ENCODE measurements around the gene MAX. TPM values are rescaled to one million over a fixed set of nuclear protein-coding genes. Genes with fewer than 3 reads are reported as not detected.
"Not testable (repeated sequence)": the region's sequence is repeated elsewhere in the genome, so short reads cannot be mapped to it uniquely, and the experiment has no call there.

The MAX gene
- polyA plus RNA-seq, 1 donor from 2014 or later, result 55.3 TPM

DNA sequence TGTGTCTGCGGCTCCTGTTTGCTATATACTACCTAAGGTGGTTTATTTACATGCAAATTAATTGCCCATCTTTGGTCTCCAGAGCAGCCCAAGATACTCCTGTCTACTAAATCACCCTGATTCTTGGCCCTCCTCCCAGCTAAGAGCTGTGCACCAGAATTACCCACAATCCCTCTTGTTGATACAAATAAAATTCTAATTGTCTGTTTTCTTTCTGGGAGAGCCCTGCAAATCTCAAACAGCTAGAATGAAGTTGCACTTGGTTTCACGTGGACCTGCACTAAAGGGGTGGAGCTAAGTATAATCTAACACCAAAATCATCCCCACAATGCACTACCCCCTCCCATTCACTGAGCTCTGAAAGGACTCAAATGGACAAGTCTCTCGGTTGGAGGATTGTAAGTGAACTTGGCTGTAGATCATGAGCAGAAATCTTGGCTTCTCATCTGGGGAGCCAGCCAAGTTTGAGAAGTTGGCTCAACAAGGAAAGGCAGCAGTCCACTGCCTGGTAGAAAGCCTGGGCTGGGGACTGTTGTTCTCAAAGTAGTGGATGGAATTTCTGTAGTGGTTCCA lies 6.6 kb downstream of the MAX start:
- no peaks in the 10 kb centered on the region for H3K9me3 ChIP-seq (ENCODE audit: low read length)
- no peak overlapping the region for H3K4me3 ChIP-seq (ENCODE audit: low read length)
- H3K79me2 ChIP-seq (replicated peaks; ENCODE audit: insufficient read depth, low read length), result peaks cover 12% of the 10 kb centered on the region
- no peak overlapping the region for H3K4me2 ChIP-seq (ENCODE audit: low read length)
- H4K20me1 ChIP-seq (ENCODE audit: insufficient read depth), result no peaks in the 10 kb centered on the region
- H3F3A ChIP-seq (ENCODE audit: insufficient read depth, low read length, poor library complexity, severe bottlenecking), result no peaks in the 10 kb centered on the region
- H2AFZ ChIP-seq (ENCODE audit: low read depth, low read length), result no peak overlapping the region
- H3K9ac ChIP-seq (ENCODE audit: low read length), result no peak overlapping the region
- no peaks in the 10 kb centered on the region for H3K27me3 ChIP-seq (ENCODE audit: insufficient read depth, low read depth, low read length)
- H3K36me3 ChIP-seq (ENCODE audit: insufficient read depth, low read length), result peaks cover 8% of the 10 kb centered on the region
- H3K27ac ChIP-seq (ENCODE audit: low read length), result no peak overlapping the region
- no peaks in the 10 kb centered on the region for H3K9me2 ChIP-seq (ENCODE audit: insufficient read depth, low read length)
- TF ChIP-seq, protein P1, sequence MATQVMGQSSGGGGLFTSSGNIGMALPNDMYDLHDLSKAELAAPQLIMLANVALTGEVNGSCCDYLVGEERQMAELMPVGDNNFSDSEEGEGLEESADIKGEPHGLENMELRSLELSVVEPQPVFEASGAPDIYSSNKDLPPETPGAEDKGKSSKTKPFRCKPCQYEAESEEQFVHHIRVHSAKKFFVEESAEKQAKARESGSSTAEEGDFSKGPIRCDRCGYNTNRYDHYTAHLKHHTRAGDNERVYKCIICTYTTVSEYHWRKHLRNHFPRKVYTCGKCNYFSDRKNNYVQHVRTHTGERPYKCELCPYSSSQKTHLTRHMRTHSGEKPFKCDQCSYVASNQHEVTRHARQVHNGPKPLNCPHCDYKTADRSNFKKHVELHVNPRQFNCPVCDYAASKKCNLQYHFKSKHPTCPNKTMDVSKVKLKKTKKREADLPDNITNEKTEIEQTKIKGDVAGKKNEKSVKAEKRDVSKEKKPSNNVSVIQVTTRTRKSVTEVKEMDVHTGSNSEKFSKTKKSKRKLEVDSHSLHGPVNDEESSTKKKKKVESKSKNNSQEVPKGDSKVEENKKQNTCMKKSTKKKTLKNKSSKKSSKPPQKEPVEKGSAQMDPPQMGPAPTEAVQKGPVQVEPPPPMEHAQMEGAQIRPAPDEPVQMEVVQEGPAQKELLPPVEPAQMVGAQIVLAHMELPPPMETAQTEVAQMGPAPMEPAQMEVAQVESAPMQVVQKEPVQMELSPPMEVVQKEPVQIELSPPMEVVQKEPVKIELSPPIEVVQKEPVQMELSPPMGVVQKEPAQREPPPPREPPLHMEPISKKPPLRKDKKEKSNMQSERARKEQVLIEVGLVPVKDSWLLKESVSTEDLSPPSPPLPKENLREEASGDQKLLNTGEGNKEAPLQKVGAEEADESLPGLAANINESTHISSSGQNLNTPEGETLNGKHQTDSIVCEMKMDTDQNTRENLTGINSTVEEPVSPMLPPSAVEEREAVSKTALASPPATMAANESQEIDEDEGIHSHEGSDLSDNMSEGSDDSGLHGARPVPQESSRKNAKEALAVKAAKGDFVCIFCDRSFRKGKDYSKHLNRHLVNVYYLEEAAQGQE (IDR thresholded peaks at IDR 0.05; ENCODE audit: borderline replicate concordance), result no peak
- no peak for TF ChIP-seq RAD21 (conservative IDR thresholded peaks at IDR 0.05)

DNA sequence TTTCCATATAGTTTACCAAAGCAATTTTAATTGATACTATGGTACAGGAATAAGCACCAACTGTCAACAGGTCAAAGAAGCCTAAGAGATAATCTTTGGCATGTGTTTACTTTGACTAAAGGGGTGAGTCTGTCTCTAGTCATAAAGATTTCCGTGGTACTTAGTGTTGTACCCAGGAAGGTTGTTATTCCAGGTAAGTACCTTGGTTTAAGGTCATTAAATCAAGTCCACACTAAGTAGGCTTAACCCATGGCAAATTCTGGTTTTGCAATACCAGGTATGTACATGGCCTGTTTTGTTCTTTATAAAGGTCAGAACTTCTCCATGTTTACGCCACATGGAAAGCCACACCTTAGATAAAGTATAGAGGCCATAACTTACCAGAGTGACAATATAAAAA lies 10.0 kb downstream of the MAX start:
- no peak overlapping the region for H3K27ac ChIP-seq (ENCODE audit: low read length)
- no peak overlapping the region for H3K4me2 ChIP-seq (ENCODE audit: low read length)
- no peaks in the 10 kb centered on the region for H3K9me2 ChIP-seq (ENCODE audit: insufficient read depth, low read length)
- H3K9me3 ChIP-seq (ENCODE audit: low read length), result peaks cover 3% of the 10 kb centered on the region
- H3K9ac ChIP-seq (ENCODE audit: low read length), result no peak overlapping the region
- TF ChIP-seq EP300 (conservative IDR thresholded peaks at IDR 0.05; ENCODE audit: poor library complexity, severe bottlenecking) (no peak), SMC3 (conservative IDR thresholded peaks at IDR 0.05; ENCODE audit: poor library complexity) (no peak), TAF1 (IDR thresholded peaks at IDR 0.05; ENCODE audit: low read depth) (no peak), MXI1 (conservative IDR thresholded peaks at IDR 0.05; ENCODE audit: poor library complexity, severe bottlenecking) (no peak), RAD21 (conservative IDR thresholded peaks at IDR 0.05) (no peak), POLR2AphosphoS5 (IDR thresholded peaks at IDR 0.05) (no peak), EZH2 (IDR thresholded peaks at IDR 0.05; ENCODE audit: borderline replicate concordance, insufficient read depth, low read length, poor library complexity, severe bottlenecking) (no peak)
- TF ChIP-seq, protein P1 (IDR thresholded peaks at IDR 0.05; ENCODE audit: borderline replicate concordance), result no peak
- TF ChIP-seq, protein P2, sequence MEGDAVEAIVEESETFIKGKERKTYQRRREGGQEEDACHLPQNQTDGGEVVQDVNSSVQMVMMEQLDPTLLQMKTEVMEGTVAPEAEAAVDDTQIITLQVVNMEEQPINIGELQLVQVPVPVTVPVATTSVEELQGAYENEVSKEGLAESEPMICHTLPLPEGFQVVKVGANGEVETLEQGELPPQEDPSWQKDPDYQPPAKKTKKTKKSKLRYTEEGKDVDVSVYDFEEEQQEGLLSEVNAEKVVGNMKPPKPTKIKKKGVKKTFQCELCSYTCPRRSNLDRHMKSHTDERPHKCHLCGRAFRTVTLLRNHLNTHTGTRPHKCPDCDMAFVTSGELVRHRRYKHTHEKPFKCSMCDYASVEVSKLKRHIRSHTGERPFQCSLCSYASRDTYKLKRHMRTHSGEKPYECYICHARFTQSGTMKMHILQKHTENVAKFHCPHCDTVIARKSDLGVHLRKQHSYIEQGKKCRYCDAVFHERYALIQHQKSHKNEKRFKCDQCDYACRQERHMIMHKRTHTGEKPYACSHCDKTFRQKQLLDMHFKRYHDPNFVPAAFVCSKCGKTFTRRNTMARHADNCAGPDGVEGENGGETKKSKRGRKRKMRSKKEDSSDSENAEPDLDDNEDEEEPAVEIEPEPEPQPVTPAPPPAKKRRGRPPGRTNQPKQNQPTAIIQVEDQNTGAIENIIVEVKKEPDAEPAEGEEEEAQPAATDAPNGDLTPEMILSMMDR (IDR thresholded peaks at IDR 0.05; ENCODE audit: poor library complexity, severe bottlenecking), result no peak
- peaks cover 16% of the 10 kb centered on the region for H3K36me3 ChIP-seq (ENCODE audit: insufficient read depth, low read length)
- H4K20me1 ChIP-seq (ENCODE audit: insufficient read depth), result no peaks in the 10 kb centered on the region
- no peaks in the 10 kb centered on the region for H3F3A ChIP-seq (ENCODE audit: insufficient read depth, low read length, poor library complexity, severe bottlenecking)
- no peak overlapping the region for H3K4me3 ChIP-seq (ENCODE audit: low read length)
- no peaks in the 10 kb centered on the region for H3K27me3 ChIP-seq (ENCODE audit: insufficient read depth, low read depth, low read length)
- no peak overlapping the region for H2AFZ ChIP-seq (ENCODE audit: low read depth, low read length)
- H3K79me2 ChIP-seq (replicated peaks; ENCODE audit: insufficient read depth, low read length), result no peaks in the 10 kb centered on the region

DNA sequence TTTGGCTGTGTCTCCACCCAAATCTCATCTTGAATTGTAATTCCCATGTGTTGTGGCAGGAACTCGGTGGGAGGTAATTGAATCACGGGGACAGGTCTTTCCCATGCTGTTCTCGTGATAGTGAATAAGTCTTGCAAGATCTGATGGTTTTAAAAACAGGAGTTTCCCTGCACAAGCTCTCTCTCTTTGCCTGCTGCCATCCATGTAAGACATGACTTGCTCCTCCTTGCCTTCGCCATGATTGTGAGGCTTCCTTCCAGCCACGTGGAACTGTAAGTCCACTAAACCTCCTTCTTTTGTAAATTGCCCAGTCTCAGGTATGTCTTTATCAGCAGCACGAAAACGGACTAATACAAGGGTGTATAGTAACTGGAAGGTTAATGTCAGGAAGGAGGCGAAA lies 14.5 kb downstream of the MAX start:
- not testable (repeated sequence) for H3K9me3 ChIP-seq (ENCODE audit: low read length); H2AFZ ChIP-seq (ENCODE audit: low read depth, low read length); H3K9ac ChIP-seq (ENCODE audit: low read length); H3K79me2 ChIP-seq (replicated peaks; ENCODE audit: insufficient read depth, low read length); H3K4me2 ChIP-seq (ENCODE audit: low read length); H4K20me1 ChIP-seq (ENCODE audit: insufficient read depth); H3K27me3 ChIP-seq (ENCODE audit: insufficient read depth, low read depth, low read length); H3K27ac ChIP-seq (ENCODE audit: low read length); H3F3A ChIP-seq (ENCODE audit: insufficient read depth, low read length, poor library complexity, severe bottlenecking); H3K4me3 ChIP-seq (ENCODE audit: low read length); H3K9me2 ChIP-seq (ENCODE audit: insufficient read depth, low read length)
- peaks cover 16% of the 10 kb centered on the region for H3K36me3 ChIP-seq (ENCODE audit: insufficient read depth, low read length)

DNA sequence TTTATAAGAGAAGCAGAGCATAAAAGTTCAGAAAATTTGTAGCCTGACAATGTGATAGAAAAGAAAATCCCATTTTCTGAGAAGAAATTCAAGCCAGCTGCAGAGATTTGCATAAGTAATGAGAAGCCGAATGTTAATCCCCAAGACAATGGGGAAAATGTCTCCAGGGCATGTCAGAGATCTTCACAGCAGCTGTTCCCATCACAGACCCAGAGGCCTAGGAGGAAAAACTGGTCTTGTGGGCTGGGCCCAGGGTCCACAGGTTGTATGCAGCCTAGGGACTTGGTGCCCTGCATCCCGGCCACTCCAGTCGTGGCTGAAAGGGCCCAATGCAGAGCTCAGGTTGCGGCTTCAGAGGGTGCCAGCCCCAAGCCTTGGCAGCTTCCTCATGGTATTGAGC lies 15.6 kb downstream of the MAX start:
- not testable (repeated sequence) for H2AFZ ChIP-seq (ENCODE audit: low read depth, low read length); H3K79me2 ChIP-seq (replicated peaks; ENCODE audit: insufficient read depth, low read length); H3F3A ChIP-seq (ENCODE audit: insufficient read depth, low read length, poor library complexity, severe bottlenecking); H3K27me3 ChIP-seq (ENCODE audit: insufficient read depth, low read depth, low read length); H3K9me2 ChIP-seq (ENCODE audit: insufficient read depth, low read length); H4K20me1 ChIP-seq (ENCODE audit: insufficient read depth); H3K4me2 ChIP-seq (ENCODE audit: low read length); H3K9ac ChIP-seq (ENCODE audit: low read length); H3K9me3 ChIP-seq (ENCODE audit: low read length); H3K4me3 ChIP-seq (ENCODE audit: low read length); H3K27ac ChIP-seq (ENCODE audit: low read length)
- H3K36me3 ChIP-seq (ENCODE audit: insufficient read depth, low read length), result peaks cover 11% of the 10 kb centered on the region
